ENCODE measurements around the gene RSU1.

GRCh38 chr10:16816171-16816570 is 1.1 kb downstream of the RSU1 start:
- TF ChIP-seq CTCF (IDR thresholded peaks at IDR 0.05; ENCODE audit: low read length) (peak; percentile 7; the same call in 1 of the 2 replicates), EZH2 (IDR thresholded peaks at IDR 0.05; ENCODE audit: borderline replicate concordance, low read length) (no peak)

Measured in OCI-LY1 (cell line).